Measurements from ENCODE around the gene ALOX12B.
A peak's percentile ranks its signal among the peaks of the same experiment; 100 is the strongest.
"Not testable (repeated sequence)": the region's sequence is repeated elsewhere in the genome, so short reads cannot be mapped to it uniquely, and the experiment has no call there.

The ALOX12B gene

DNA sequence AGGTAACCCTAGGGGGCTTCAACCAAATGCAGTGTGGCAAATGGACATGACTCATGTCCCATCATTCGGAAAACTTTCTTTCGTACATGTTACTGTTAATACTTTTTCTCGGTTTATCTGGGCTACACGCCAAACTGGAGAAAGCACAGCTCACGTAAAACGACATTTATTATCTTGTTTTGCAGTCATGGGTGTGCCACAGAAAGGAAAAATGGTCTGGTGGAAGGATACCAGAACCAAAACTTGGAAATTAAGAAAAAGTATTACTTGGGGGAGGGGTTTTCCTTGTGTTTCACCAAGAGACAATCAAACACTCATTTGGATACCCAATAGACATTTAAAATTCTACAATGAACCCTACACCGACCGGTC, 25.1 kb downstream of the ALOX12B start:
- no peak for DNase-seq (ENCODE audit: low spot score)
- TF ChIP-seq, protein P1, sequence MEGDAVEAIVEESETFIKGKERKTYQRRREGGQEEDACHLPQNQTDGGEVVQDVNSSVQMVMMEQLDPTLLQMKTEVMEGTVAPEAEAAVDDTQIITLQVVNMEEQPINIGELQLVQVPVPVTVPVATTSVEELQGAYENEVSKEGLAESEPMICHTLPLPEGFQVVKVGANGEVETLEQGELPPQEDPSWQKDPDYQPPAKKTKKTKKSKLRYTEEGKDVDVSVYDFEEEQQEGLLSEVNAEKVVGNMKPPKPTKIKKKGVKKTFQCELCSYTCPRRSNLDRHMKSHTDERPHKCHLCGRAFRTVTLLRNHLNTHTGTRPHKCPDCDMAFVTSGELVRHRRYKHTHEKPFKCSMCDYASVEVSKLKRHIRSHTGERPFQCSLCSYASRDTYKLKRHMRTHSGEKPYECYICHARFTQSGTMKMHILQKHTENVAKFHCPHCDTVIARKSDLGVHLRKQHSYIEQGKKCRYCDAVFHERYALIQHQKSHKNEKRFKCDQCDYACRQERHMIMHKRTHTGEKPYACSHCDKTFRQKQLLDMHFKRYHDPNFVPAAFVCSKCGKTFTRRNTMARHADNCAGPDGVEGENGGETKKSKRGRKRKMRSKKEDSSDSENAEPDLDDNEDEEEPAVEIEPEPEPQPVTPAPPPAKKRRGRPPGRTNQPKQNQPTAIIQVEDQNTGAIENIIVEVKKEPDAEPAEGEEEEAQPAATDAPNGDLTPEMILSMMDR (IDR thresholded peaks at IDR 0.05; ENCODE audit: extremely low read depth, missing control alignments), result no peak

DNA sequence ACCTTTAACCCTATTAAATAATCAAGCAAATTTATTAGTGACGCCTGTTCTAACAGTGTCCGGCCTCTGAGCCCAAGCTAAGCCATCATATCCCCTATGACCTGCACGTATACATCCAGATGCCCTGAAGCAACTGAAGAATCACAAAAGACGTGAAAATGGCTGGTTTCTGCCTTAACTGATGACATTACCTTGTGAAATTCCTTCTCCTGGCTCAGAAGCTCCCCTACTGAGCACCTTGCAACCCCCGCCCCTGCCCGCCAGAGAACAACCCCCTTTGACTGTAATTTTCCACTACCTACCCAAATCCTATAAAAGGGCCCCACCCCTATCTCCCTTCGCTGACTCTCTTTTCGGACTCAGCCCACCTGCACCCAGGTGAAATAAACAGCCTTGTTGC, 25.7 kb downstream of the ALOX12B start:
- DNase-seq (ENCODE audit: low spot score), result not testable (repeated sequence)

DNA sequence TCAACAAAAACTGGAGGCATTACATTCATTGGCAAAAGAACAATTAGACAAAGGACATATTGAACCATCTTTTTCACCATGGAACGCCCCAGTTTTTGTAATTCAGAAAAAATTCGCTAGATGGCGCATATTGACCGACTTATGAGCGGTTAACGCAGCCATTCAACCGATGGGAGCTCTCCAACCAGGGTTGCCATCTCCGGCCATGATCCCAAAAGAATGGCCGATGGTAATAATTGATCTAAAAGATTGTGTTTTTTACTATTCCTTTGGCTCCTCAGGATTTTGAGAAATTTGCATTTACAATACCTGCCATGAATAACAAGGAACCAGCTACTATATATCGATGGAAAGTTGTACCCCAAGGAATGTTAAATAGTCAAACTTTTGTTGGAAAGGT, 27.2 kb downstream of the ALOX12B start:
- TF ChIP-seq, protein P1 (IDR thresholded peaks at IDR 0.05; ENCODE audit: extremely low read depth, missing control alignments), result peak; percentile 57
- peak; percentile 81 for DNase-seq (ENCODE audit: low spot score)

DNA sequence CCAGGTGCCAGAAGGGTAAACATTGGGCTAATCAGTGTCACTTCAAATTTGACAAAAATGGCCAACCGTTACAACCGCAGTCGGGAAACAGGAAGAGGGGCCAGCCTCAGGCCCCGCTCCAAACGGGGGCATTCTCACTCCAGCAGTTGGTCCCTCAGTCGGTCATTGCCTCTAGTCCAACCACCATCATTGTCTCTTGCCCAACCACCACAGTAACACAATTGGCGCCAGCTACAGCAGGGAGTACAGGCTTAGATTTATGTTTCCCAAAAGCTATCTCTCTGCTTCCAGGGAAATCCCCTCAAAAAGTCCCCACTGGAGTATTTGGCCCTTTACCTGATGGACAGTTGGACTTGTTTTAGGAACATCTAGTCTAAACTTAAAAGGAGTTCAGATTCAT, 28.4 kb downstream of the ALOX12B start:
- TF ChIP-seq, protein P1 (IDR thresholded peaks at IDR 0.05; ENCODE audit: extremely low read depth, missing control alignments), result no peak
- no peak for DNase-seq (ENCODE audit: low spot score)

DNA sequence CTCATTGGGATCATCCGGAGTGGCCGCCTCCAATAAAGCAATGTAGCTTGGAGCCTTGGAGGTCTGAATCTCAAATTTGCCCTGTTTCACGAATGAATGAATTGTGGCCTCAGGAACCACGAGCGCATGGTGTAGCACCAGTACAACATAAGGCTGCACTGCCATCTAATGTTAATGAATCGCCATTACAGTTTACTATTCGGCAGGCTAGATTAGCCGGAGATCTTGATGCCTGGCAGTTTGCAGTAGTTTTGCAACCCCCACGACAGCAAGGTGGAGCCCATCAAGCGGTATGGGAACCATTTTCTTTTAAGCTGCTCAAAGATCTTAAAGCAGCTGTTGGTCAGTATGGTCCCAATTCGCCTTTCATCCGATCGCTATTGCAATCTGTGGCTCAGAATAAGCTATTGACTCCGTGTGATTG, 29.8 kb downstream of the ALOX12B start:
- TF ChIP-seq, protein P1 (IDR thresholded peaks at IDR 0.05; ENCODE audit: extremely low read depth, missing control alignments), result peak; percentile 68
- peak; percentile 83 for DNase-seq (ENCODE audit: low spot score)

DNA sequence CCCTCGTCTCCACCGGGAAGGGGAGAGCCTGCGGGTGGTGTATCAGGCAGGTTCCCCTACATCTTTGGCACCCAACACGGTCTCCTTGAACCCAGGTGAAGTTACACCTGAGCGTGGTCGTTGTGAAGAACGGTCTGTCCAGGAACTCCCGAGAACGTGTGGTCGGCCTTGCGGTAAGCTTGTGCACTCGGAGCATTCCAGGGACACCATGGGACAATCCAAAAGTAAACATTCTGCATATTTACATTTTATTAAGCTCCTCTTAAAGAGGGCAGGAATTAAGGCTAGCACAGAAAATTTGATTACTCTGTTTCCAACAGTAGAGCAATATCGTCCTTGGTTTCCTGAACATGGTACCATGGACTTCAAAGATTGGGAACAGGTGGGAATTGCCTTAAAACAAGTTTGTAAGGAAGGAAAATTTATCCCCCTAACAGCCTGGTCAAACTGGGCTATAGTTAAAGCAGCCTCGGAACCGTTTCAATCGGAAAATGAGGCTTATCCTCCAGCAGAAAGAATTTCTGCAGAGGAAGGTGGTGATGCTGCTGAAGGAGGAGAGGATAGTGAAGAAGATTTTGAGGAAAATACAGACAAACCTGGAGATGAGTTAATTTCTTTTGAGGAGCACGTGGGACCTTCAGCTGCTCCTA, 30.4 kb downstream of the ALOX12B start:
- TF ChIP-seq, protein P1 (IDR thresholded peaks at IDR 0.05; ENCODE audit: extremely low read depth, missing control alignments), result no peak
- DNase-seq (ENCODE audit: low spot score), result no peak

DNA sequence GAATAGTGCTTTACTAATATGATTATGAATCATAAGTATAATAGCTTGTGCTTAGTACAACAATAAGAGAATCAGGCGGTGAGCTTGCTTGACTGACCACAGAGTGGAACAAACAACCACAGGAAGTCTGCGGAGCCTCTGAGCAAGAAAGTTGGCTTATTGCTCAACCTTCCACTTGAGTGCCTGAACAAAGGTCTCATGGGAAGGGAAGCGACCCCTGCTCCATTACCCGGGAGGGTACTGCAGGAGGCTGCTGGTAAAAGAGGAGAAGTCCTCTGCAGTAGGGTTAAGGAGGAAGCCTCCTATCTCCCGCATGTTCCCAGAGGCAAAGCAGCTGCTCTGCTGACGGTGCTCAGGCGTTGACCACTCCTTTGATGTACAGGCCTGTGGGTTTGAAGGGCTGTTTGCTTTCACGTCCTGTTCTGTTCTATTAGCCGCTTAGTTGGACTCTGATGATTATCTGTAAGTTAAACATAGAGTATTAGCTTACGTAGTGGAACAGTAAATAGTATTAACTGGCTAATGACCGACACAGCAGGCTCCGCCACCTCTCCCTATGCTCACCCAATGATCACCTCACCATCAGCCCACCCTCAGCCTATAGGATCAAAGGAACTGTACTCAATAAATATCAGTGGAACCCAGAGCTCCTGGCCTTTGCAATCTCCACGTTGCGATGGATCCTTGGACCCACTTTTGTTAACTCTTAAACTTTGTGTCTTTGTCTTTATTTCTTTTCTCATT, 31.1 kb downstream of the ALOX12B start:
- peak; percentile 64 for DNase-seq (ENCODE audit: low spot score)
- TF ChIP-seq, protein P1 (IDR thresholded peaks at IDR 0.05; ENCODE audit: extremely low read depth, missing control alignments), result no peak

DNA sequence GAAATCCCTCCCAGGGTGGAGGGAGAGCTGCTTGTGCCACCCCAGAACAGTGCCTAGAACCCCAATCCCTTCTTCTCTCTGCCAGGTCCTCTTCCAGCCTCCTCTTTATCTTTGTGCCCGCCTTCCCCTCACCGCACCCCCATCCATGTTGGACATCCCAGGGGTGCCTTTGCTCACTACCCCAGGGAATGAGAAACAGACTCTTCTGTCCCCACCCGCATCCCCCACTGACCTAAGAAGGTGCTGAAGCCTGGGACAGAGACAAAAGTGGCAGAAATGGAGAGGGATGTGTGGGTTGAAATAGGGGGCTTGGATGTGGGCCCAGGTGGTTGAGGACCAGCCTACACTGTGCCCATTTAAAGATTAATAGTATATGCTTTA, 31.7 kb downstream of the ALOX12B start:
- DNase-seq (ENCODE audit: low spot score), result no peak
- TF ChIP-seq, protein P1 (IDR thresholded peaks at IDR 0.05; ENCODE audit: extremely low read depth, missing control alignments), result no peak

All from GM20000 (cell line).